ENCODE data around the gene CR1L. TPM values are rescaled to one million over a fixed set of nuclear protein-coding genes. Genes with fewer than 3 reads are reported as not detected.

The CR1L gene
- total RNA-seq, 1 experiment from 2014 or later, result not detected

DNA sequence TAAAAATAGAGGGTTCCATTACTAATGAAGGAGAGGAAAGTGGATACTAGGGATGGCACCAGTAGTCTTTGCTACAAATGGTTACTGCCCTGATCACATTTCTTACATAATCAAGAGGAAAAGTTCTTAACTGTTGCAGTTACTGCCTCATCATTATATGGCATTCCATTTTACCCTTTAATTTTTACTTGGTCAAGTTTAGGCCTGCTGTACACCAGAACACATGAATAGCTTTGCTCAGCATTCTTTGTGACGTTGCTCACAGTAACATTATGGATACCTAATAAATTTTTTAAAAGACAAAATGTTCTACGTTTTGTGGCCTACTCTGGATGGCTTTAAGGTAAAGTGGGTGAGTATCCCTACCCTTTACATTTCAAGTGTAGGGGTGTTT lies 38.6 kb upstream of the CR1L start:
- H3K4me3 ChIP-seq (ENCODE audit: low read depth, low read length, poor library complexity, severe bottlenecking), result no peak overlapping the region
- no peaks in the 10 kb centered on the region for H3K4me1 ChIP-seq (ENCODE audit: insufficient read depth, low read length, poor library complexity, severe bottlenecking)
- H3K27me3 ChIP-seq (replicated peaks; ENCODE audit: insufficient read depth, low read depth, low read length, poor library complexity), result peaks cover 38% of the 10 kb centered on the region
- H3K36me3 ChIP-seq (ENCODE audit: insufficient read depth, low read length, poor library complexity, severe bottlenecking), result no peaks in the 10 kb centered on the region
- TF ChIP-seq, protein P1, sequence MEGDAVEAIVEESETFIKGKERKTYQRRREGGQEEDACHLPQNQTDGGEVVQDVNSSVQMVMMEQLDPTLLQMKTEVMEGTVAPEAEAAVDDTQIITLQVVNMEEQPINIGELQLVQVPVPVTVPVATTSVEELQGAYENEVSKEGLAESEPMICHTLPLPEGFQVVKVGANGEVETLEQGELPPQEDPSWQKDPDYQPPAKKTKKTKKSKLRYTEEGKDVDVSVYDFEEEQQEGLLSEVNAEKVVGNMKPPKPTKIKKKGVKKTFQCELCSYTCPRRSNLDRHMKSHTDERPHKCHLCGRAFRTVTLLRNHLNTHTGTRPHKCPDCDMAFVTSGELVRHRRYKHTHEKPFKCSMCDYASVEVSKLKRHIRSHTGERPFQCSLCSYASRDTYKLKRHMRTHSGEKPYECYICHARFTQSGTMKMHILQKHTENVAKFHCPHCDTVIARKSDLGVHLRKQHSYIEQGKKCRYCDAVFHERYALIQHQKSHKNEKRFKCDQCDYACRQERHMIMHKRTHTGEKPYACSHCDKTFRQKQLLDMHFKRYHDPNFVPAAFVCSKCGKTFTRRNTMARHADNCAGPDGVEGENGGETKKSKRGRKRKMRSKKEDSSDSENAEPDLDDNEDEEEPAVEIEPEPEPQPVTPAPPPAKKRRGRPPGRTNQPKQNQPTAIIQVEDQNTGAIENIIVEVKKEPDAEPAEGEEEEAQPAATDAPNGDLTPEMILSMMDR (conservative IDR thresholded peaks at IDR 0.05; ENCODE audit: low read depth, low read length), result no peak
- no peak for TF ChIP-seq EZH2 (IDR thresholded peaks at IDR 0.05; ENCODE audit: borderline replicate concordance, low read depth, low read length, poor library complexity, severe bottlenecking)
- ChIA-PET CTCF (no interaction called here), POLR2A (ENCODE audit: low non-redundant PET) (no interaction called here)
- H3K27ac ChIP-seq (ENCODE audit: low read depth, low read length, poor library complexity, severe bottlenecking), result no peak overlapping the region
- no peak for DNase-seq (ENCODE audit: low spot score)
- no TSS peak for BruUV-seq (replicated peaks)
- no peaks in the 10 kb centered on the region for H3K9me3 ChIP-seq (ENCODE audit: low read depth, low read length, poor library complexity, severe bottlenecking)
- intact Hi-C loops (cut with micrococcal nuclease; ENCODE audit: unreplicated experiment), result no loop called here

DNA sequence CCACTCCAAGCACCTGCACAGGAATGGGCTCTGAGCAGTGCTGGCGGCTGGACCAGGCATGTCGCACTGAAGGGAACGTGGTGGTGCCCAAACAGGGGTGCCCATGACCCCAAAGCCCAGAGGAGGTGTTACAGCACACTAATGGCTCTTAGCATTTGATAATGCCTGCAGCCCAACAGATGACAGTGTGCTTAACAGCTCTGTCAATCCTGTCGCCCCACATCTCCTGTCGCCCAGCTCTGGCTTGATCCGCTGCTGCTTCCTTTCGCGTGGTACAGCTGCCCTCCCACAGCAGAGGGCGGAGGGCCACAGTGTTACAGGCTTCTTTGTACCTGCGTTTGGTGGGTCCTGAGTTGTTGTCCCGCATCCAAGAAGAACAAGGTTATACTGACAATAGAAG lies 32.2 kb upstream of the CR1L start:
- ChIA-PET CTCF (no interaction called here), POLR2A (ENCODE audit: low non-redundant PET) (no interaction called here)
- Histone ChIP-seq H3K36me3 (ENCODE audit: insufficient read depth, low read length, poor library complexity, severe bottlenecking) (no peaks in the 10 kb centered on the region), H3K27ac (ENCODE audit: low read depth, low read length, poor library complexity, severe bottlenecking) (no peak overlapping the region), H3K27me3 (replicated peaks; ENCODE audit: insufficient read depth, low read depth, low read length, poor library complexity) (peaks cover 7% of the 10 kb centered on the region), H3K4me1 (ENCODE audit: insufficient read depth, low read length, poor library complexity, severe bottlenecking) (no peaks in the 10 kb centered on the region), H3K4me3 (ENCODE audit: low read depth, low read length, poor library complexity, severe bottlenecking) (no peak overlapping the region), H3K9me3 (ENCODE audit: low read depth, low read length, poor library complexity, severe bottlenecking) (no peaks in the 10 kb centered on the region)
- no TSS peak for BruUV-seq (replicated peaks)
- no peak for TF ChIP-seq EZH2 (IDR thresholded peaks at IDR 0.05; ENCODE audit: borderline replicate concordance, low read depth, low read length, poor library complexity, severe bottlenecking)
- TF ChIP-seq, protein P1 (conservative IDR thresholded peaks at IDR 0.05; ENCODE audit: low read depth, low read length), result no peak
- intact Hi-C loops (cut with micrococcal nuclease; ENCODE audit: unreplicated experiment), result no loop called here
- no peak for DNase-seq (ENCODE audit: low spot score)

DNA sequence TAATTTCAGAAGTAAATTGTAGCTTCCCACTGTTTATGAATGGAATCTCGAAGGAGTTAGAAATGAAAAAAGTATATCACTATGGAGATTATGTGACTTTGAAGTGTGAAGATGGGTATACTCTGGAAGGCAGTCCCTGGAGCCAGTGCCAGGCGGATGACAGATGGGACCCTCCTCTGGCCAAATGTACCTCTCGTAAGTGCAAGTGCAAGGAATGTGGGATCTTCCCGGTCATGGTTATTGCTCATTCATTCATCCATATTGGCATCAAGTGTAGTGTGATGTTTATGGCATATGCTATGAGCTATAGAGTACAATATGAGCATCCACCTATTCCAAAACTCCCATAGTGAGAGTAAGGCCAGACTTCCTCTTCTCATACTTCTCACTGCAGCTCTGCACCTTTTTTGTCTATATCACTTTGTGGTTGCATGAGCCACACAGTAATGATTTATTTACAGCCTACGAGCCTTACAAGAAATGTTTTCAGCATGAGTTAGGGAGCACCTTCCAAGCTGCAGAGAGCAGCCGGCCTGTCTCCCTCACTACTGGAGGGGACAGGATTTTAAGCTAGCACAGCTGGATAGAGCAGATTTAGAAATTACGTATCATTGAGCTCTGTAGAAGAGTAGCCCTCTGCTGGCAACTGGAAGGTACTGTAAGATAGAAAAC lies 24.9 kb upstream of the CR1L start:
- H3K36me3 ChIP-seq (ENCODE audit: insufficient read depth, low read length, poor library complexity, severe bottlenecking), result no peaks in the 10 kb centered on the region
- H3K27ac ChIP-seq (ENCODE audit: low read depth, low read length, poor library complexity, severe bottlenecking), result no peak overlapping the region
- BruUV-seq (replicated peaks), result no TSS peak
- H3K4me1 ChIP-seq (ENCODE audit: insufficient read depth, low read length, poor library complexity, severe bottlenecking), result no peaks in the 10 kb centered on the region
- H3K4me3 ChIP-seq (ENCODE audit: low read depth, low read length, poor library complexity, severe bottlenecking), result no peak overlapping the region
- intact Hi-C loops (cut with micrococcal nuclease; ENCODE audit: unreplicated experiment), result no loop called here
- H3K27me3 ChIP-seq (replicated peaks; ENCODE audit: insufficient read depth, low read depth, low read length, poor library complexity), result peaks cover 5% of the 10 kb centered on the region
- TF ChIP-seq EZH2 (IDR thresholded peaks at IDR 0.05; ENCODE audit: borderline replicate concordance, low read depth, low read length, poor library complexity, severe bottlenecking), result no peak
- TF ChIP-seq, protein P1 (conservative IDR thresholded peaks at IDR 0.05; ENCODE audit: low read depth, low read length), result peak; percentile 78
- ChIA-PET POLR2A (ENCODE audit: low non-redundant PET) (no interaction called here), CTCF (interaction anchor here (0.5 to 1.1 kb wide), 3 partner anchors 41 to 572 kb away, joined by 3 to 6 read pairs (median 3); no protein-coding TSS in a partner anchor)
- peak; percentile 71 for DNase-seq (ENCODE audit: low spot score)
- H3K9me3 ChIP-seq (ENCODE audit: low read depth, low read length, poor library complexity, severe bottlenecking), result no peaks in the 10 kb centered on the region

Measured in A673 (cell line).